NCI-H128 (cell line): ENCODE results near the gene COA8.

Source experiments
- DNase-seq: peaks from one replicate; lab custom pipeline; 2025; ENCODE audit not compliant: unreplicated experiment; lab: John Stamatoyannopoulos, UW

COA8 gene

DNA sequence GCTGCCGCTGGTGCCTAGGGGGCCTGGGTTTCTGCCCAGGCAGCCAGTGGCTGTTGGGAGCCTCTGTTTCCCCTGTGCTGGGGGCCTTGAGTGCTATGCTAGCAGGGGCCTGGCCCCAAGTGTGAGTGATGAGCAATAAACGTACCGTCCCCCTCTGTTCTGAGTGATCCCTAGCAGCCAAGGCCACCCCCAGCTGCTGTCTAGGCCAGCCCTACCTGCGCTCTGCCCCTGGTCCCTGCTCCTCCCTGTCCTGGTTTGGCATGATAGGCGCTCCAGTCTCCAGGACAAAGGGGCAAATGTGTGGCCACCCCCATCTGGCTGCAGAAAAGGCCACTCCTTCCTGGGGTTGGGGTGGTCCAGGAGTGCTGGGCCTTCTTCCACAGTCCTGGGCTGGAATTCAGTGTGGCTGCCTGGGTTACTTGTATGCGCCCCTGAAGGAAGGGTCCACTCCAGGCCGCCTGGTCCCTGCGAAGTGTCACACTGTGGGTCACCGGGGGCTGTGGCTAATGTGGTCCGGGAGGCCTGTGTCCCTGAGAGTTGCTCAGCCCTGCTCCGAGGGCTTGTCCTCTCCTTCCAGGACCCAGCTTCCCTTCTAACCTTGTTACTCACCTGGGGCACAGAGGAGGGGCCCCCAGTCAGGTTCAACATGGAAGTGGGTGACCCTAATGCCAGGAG lies 26.7 kb upstream of the COA8 start:
- DNase-seq: no peak

DNA sequence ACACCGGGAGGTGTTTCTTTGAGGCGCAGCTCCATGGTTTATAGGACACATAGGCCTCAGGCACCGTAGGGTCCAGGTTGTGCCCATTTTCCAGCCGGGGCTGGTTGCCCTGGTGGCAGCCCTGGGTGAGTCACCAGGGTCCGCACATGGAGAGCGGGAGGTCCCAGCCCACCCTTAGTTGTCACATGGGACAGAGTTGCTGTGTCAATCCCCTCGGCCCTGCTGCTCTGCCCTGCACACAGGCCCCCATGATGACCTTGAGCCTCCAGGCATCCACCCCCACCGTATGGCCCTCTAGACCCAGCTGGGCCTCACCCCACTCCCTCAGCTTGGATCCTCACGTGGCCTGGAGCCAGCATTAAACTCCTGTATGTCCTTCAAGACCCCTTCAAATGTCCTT lies 26.1 kb upstream of the COA8 start:
- no peak for DNase-seq

DNA sequence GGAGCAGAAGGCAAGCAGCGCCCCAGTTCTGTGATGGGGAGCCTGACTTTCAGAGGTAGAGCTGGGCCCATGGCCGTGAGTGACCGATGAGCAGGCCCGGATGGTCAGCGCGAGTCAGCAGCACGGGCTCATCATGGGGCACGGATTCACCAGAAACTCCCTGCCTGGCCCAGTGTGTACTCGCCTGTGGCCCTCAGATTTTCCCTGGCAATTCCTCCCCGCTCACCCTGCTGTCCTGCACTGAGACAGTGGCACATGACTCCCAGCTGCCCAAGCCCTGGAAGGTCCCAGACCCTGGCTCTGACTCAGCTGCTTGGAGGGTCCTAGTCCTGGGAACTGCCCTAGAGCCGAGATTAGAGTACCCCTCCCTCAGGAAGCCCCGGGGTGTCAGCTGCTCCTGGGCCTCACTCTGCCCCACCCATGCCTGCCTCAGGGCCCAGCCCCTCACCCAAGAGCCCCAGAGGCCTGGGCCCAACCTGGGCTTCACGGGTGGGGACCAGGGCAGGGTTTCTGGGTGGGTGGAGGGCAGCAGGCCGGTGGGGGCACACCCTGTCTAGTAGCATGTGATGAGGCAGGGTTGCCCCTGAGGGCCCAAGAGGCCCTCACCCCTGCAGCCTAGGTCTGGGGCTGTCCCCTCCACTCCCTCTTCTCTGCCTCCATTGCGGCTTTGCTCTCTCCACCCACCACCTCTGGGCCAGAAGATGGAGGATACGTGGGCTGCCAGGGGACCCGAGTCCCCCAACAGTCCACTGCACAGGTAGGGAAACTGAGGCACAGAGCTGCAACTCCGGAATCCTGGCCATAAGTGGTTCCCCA lies 25.4 kb upstream of the COA8 start:
- no peak for DNase-seq

DNA sequence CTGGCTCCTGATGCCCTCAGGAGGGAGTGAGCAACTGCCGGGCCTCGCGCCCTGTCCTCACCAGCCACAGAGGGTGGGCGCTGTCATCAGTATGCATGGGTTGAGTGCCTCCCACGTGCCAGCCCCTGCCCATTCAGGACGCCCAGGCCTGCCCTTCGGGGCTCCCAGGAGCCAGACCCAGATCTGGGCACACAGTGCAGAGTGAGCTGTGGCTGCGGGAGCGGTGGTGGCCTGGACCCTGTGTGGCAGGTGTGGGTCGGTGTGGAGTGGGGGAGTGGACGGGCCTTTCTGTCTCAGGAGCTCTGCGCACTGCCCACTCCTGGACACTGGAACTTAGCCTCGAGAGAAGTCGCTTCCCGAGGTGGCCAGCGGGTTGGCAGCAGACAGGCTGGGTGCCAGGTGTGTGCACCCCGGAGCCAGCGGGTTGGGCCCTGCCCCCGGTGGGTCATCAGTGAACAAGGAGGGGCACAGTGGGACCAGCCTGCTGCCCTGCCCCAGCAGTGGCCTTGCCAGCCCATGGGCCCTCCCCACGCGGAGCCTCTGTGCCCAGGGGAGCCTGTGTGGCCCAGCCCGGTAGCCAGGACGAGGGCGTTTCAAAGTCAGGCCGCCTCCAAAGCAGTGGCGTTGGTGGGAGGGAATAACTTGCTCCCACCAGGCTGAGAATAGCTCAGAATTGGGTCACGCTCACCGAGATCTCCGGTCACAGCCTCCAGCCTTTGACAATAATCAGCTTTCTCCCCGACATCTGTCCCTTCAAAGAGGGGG lies 24.3 kb upstream of the COA8 start:
- no peak for DNase-seq

DNA sequence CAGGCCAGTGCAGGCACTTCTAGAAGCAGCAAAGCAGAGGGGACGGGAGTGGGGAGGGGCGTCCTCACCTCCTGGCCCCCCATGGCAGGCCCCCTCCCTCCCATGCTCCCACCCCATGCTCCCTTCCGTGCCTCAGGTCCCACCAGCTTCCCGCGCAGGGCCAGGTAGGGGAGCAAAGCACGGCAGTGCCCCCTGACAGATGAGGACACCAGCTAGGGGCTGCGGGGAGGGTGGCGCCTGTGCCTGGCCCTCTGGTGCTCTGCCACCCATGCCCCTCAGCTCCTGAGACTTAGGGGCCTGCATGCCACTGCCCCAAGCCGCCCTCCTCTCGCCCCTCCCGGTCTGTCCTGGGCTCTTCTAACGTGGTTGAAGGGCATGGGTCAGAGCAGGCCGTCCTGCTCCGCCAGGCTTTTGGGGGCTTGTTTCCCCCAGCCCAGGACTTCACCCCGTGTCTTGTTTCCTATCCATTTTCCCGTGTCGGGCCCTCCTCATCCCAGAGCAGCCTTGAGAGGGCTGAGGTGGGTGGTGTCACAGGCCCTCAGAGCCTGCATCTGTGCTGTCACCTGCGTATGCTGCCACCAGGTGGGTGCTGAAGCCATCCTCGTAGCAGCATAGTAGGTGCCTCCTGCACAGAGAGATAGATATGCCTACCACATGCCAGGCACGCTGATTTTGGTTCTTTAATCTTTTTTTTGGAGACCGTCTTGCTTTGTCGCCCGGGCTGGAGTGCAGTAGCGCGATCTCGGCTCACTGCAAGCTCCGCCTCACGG lies 23.5 kb upstream of the COA8 start:
- DNase-seq: no peak

DNA sequence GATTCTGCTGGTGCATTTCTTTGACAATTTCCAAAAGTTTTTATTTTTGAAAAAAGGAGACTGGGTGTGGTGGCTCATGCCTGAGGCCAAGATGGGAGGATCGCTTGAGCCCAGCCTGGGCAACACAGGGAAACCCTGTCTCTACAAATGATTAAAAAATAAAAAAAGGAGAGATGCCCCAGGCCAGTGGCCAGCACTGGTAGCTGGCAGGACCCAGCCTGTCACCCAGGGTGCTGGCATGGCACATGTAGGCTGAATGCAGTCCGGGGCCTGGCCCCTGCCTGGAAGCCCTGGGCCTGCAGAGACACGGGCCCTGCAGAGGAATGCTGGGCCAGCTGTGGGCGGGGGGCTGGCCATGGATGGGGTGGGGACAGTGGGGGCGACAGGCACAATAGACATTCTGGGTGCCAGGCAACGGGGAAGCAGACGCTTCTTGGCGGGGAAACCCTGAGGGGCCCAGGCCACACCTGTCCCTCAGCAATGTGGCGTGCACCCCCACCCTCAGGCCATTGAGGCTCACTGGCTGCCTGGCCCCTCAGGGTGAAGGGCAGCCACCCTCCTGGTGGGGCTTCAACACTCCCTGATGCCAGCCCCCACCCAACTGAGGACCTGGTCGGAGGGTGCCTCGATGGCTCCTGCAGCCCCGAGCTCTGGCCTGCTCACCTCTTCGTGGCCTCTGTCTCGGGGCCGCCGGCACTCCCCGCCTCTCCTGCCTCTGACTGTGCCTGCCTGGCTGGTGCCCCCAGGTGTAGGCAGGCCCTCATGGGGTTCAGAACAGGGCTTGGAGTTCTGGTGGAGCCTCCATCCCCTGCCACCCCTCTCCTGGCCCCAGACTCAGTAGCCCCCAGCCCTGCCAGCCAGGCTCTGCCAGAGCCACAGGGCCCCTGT lies 21.7 kb upstream of the COA8 start:
- DNase-seq: no peak

DNA sequence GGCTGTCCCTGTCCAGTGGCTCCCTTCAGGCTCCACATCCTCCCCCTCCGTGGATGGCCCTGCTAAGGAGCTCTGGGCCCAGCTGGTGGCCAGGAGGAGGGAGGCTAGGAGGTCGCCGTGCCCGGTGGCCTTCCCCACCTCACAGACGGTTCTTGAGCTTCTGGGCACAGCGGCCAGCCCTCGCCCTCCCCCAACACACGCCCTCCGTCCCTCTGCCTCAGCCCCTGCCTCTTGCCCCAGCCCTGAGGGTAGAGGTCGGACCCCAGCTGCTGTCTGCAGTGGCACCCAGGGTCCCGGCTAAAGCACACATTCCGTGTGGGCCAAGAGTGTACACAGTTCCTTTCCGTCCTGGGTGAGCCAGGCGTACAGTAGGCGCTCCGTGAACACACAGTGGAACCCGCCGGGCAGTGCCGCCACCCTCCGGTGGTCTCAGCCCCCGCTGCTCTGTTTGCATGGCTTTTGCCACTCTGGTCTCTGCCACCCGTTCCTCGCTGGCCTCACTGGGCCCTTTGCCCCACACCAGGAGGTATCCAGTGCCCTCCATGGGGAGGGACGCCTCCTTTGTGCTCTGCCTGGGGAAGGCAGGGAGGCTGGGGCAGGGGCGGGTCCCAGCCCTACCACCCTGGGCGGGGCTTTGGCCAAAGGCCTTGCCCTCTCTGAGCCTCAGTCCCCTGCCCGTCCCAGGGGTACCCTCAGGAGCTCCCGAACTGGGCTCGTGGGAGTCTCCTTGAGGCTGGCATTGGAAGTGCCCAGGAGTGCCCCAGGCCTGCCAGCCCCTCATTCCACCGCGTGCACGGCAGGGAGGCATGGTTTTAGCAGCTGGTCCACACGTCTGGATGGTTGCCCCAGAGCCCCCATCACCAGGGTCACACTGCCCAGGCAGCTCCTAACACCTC lies 20.8 kb upstream of the COA8 start:
- no peak for DNase-seq

DNA sequence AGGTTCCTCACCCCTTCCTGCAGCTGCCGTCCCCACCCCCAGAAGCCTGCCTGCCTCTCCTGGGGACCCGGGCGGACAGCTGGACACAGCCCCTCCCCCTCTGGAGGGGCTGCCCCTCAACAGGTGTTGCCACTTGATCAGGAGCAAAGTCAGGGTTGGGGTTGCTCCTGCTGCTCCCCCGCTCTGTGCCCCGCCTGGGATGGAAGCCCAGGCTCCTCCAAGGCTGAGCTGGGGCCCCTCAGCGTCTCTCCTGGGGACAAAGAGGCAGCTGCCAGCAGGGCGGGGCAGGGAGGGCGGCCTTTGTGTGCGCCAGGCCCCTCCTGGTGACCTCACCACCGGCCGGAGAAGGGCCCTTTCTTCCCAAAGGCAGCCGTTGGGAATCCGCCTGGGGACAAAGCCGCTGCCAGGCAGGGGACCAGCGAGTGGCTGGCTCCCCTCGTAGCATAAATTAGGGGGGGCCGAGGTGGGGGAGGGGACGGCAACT lies 20.1 kb upstream of the COA8 start:
- DNase-seq: peak; percentile 52

DNA sequence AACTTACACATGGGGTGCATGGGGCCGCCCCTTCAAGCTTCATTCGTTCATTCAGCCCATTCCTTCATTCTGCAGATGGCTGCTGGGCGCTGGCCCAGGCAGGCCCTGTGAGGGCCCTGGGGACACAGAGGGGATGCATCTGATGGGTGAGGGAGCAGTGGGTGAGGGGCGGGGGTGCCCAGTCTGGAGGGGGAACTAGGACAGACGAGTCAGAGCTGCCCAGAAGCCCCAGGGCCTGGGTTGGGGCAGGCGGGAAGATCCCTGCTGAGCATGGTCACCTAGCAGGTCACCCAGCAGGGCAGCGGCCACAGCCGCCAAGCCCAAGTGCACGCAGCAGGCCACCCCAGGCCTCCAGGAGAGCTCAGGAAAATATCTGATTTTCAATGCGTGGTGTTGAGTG lies 19.6 kb upstream of the COA8 start:
- DNase-seq: no peak

DNA sequence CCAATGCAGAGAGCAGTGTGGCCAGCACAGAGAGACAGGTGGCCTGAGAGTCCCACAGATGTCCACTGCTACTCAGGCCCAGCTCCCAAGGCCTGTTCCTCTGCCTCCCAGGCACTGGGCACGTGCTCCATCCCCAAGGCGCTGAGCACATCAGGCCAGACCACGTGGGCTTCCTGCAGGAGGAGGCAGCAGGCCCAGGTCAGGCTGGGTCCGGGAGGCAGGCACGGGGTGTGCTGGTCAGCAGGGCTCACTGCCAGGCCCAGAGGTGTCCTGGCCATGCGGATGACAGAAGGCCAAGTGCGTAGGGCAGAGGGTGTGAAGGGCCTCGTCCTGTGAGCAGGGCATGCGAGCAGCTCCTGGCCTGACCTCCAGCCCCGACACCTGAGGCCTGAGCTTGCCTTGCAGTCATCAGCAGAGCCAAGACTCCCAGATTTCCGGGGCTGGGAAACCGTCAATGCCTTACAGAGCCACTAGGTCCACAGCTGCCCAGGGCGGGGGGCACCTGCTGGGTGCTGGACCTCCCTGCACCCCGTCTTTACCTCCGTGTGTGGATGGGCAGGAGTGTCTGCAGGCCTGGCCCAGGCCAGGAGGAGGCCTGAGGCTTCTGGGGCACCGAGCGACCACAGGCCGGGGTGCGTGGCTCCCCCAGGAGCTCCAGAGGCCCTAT lies 18.9 kb upstream of the COA8 start:
- no peak for DNase-seq

DNA sequence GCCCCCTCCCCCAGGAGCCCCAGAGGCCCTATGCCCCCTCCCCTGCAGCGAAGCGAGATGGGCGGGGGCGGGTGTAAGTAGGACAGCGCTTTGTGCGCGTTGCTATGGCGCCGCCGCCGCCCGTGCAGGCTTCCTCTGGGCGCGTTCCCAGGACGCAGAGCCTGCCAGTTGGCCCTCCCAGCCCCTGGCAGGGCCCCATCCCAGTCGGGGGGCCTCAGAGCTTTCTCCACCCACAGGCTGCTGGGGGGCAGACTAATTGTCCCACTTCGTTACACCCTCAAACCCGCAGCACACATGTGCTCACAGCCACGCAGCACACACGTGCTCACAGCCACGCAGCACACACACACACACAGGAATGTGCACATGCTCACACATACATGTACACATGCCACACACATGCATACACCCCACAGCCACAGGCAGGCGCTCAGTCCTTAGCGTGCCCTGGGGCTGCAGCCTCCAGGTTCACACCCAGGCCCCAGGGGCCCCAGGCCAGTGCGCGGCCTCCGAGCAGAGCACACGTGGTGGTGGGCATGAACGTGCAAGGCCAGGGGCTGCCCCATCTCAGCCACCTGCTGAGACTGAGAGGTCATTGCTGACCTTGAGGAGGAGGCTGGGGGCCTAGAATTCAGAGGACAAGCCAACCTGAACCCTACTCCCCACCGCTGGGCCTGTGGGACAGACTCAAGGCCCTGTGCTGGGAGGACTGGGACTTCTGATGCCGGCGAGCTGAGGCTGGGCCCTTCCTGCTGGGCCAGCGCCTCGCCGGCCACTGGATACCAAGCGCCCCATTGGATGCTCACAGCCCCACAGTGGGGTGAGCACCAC lies 18.2 kb upstream of the COA8 start:
- DNase-seq: no peak

DNA sequence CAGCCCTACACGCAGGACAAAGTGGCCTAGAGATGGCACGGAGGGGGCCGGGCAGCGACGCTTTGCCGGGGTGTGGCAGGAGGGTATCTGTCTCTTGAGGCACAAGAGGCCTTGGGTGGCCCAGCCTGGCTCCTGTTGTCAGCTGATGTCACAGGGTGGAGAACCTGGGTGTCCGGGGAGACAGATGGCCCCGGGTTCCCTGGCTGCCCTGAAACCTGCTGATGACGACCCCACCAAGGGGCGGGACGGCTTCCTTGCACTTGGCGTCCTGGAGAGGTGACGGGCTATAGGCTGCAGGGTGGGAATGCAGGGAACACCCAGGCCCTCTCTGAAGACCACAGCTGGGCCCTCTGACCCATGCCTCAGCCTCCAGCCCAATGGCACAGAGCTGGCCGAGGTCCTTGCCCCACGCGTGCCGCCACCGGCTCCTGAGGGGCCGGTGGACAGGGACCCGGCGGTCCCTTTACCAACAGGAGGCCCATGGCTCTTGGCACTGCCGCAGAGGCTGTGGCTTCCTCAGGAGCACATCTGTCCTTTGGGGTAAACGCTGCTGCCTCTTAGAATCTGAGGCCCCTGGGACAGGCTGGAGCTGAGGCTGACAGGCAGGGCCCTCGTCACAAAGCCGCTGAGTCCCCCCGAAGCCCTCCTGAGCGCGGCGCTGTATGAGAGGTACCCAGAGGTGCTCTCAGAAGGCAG lies 17.4 kb upstream of the COA8 start:
- no peak for DNase-seq

DNA sequence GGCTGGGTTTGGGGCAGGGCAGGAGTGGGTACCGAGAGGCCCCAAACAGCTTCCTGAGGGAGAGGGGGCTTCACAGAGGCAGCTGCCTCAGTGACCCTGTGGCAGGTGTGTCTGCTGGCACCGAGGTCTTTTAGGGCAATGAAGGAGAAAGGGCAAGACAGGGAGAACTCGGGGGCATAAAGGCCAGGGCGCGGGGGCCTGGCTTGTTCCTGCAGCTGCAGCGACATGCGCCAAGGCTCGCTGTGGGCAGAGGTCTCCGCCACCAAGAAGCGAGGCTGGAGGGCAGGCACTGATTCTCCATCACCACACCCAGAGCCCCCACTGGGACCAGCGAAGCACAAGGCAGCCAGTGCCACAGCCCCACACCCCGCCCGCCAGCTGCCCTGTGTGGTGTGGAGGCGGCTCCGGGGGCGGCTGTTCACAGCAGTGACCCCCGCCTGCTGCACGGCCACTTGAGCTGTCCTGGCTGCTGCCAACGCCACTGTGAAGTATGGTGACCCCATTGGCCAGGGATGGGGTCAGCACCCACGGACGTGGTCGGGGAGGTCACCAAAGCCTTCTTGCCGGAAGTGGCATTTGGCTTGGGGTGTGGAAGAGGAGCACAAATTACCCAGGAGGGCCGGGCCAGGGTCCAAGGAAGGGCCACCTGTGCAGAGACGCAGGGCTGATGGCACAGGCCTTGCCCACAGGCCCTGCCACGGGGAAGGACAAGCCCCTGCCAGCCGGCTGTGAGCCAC lies 16.7 kb upstream of the COA8 start:
- DNase-seq: no peak

DNA sequence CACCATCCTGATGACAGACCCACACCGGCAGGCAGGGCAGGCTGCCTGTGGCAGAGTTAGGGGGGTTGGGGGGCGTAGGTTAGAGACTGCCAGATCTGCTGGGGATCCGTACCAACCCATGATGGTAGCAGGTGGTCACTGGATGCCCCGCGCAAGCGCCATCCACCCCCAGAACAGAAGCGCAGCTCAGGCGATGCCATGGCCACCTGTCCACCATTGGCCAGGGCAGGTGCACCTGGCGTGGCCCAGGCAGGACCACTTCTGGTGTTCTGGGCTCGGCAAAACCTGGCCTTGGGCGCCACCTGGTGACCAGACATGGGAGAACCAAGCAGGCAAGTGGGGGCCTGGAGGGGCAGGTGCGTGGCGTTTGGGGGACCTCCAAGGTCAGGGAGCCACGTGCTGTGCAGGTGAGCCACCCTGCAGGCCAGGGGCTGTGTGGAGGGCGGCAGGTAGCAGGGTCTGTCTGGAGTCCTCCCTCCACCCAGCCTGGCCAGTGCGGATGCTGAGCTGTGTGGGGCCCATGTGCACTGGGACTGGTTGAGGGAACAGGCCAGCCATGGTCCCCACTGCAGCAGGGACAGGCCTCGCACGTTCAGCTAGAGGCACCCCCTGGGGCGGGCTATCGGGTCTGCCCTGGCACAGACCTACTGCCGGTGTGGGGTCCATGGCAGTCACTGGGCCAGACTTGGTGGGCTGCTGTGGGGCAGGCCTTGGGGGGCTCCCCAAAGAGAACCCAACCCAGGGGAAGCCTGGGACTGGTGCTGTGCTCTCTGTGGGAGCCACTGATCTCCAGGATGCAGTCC lies 15.9 kb upstream of the COA8 start:
- peak; percentile 66 for DNase-seq

DNA sequence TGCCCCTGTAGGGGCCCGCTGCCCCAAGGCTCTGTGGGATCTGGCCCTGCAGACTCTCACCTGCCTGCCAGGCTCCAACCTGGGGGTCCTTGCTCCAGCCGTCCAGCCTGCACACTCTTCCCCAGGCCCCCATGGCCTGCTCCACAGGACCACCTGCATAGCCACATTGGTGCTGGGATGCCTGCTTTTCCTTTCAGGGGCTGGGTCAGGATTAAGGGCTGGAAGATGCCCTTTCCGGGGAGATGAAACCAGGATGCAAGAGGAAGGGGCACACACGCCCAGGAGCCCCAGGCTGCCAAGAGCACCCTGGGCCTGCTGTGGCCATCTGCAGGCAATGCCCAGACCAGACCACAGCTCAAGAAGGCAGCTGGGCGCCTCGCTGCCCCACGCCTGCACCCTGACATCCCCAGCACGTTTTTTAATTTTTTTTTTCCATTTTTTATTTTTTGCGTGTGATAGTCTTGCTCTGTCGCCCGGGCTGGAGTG lies 15.3 kb upstream of the COA8 start:
- DNase-seq: no peak
